Activated naive CD4-positive, alpha-beta T cell treated with Interleukin-2 at 50 U/mL for 16 hours (primary cell): Measurements from ENCODE around the gene AHDC1.
"Not testable (repeated sequence)": the region's sequence is repeated elsewhere in the genome, so short reads cannot be mapped to it uniquely, and the experiment has no call there.

Experiments used
- DNase-seq: peaks from one replicate; pipeline ENCODE4 v3.0.0-alpha.2; 2020

AHDC1 gene

GRCh38 chr1:27561124-27561899 is 42.6 kb downstream of the AHDC1 start:
- no peak for DNase-seq

- DNase-seq, result no peak
Observed at GRCh38 chr1:27560268-27561123, 43.4 kb downstream of the AHDC1 start.

- DNase-seq, result no peak
Observed at GRCh38 chr1:27559466-27560030, 44.4 kb downstream of the AHDC1 start.

GRCh38 chr1:27557596-27558340 is 46.2 kb downstream of the AHDC1 start:
- no peak for DNase-seq

- peak; percentile 79 for DNase-seq
Observed at GRCh38 chr1:27556781-27557595, 47.0 kb downstream of the AHDC1 start.

- no peak for DNase-seq
Observed at GRCh38 chr1:27556435-27556780, 47.5 kb downstream of the AHDC1 start.

GRCh38 chr1:27555700-27556424 is 48.1 kb downstream of the AHDC1 start:
- peak; percentile 9 for DNase-seq

- no peak for DNase-seq
Observed at GRCh38 chr1:27554759-27555699, 48.9 kb downstream of the AHDC1 start.

- no peak for DNase-seq
Observed at GRCh38 chr1:27554293-27554692, 49.7 kb downstream of the AHDC1 start.

- DNase-seq, result not testable (repeated sequence)
Observed at GRCh38 chr1:27553823-27554222, 50.1 kb downstream of the AHDC1 start.

GRCh38 chr1:27552911-27553420 is 51.0 kb downstream of the AHDC1 start:
- DNase-seq, result no peak

GRCh38 chr1:27551953-27552312 is 52.0 kb downstream of the AHDC1 start:
- no peak for DNase-seq

- DNase-seq, result no peak
Observed at GRCh38 chr1:27551170-27551952, 52.6 kb downstream of the AHDC1 start.

- DNase-seq, result no peak
Observed at GRCh38 chr1:27550510-27551169, 53.3 kb downstream of the AHDC1 start.

- DNase-seq, result no peak
Observed at GRCh38 chr1:27549807-27550408, 54.0 kb downstream of the AHDC1 start.

GRCh38 chr1:27548858-27549719 is 54.9 kb downstream of the AHDC1 start:
- no peak for DNase-seq

GRCh38 chr1:27548136-27548853 is 55.6 kb downstream of the AHDC1 start:
- DNase-seq, result no peak
